ENCODE results near the gene OR13H1.

DNA sequence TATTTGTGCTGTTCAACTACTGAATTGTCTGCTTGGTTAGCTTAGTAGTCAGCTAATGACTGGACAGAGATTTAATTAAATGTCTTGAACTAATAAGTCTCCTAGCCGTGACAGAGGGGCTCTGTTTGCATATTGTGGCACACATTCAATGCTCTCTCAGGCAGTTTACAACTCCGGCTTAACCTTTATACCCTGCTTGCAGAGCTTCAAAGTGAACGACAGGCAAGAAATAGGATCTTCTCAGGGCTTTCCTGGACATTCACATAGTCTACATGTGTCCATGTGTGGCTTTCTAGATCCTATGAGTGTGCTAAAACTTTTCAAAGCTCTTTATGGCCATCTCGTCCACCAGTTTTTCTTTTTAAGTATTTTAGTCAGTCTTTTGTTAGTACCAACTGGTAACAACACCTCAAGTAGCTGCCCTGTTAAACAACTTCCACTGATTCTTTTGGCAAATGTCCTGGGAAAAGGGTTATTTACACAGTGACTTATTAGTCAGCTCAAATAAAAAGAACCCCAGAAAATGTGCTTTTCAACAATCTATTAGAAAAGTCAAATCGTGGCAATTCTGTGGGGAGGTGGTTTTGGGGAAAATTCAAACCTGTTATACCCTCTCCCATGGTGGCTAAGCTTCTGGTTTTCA is 28.6 kb downstream of the OR13H1 start:
- TF ChIP-seq, protein P1, sequence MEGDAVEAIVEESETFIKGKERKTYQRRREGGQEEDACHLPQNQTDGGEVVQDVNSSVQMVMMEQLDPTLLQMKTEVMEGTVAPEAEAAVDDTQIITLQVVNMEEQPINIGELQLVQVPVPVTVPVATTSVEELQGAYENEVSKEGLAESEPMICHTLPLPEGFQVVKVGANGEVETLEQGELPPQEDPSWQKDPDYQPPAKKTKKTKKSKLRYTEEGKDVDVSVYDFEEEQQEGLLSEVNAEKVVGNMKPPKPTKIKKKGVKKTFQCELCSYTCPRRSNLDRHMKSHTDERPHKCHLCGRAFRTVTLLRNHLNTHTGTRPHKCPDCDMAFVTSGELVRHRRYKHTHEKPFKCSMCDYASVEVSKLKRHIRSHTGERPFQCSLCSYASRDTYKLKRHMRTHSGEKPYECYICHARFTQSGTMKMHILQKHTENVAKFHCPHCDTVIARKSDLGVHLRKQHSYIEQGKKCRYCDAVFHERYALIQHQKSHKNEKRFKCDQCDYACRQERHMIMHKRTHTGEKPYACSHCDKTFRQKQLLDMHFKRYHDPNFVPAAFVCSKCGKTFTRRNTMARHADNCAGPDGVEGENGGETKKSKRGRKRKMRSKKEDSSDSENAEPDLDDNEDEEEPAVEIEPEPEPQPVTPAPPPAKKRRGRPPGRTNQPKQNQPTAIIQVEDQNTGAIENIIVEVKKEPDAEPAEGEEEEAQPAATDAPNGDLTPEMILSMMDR (conservative IDR thresholded peaks at IDR 0.05; ENCODE audit: low read length) = no peak
- TF ChIP-seq EZH2phosphoT487 (IDR thresholded peaks at IDR 0.05; ENCODE audit: borderline replicate concordance, low read depth, low read length) = no peak
